Measurements from ENCODE around the gene PDZD2.

The PDZD2 gene

DNA sequence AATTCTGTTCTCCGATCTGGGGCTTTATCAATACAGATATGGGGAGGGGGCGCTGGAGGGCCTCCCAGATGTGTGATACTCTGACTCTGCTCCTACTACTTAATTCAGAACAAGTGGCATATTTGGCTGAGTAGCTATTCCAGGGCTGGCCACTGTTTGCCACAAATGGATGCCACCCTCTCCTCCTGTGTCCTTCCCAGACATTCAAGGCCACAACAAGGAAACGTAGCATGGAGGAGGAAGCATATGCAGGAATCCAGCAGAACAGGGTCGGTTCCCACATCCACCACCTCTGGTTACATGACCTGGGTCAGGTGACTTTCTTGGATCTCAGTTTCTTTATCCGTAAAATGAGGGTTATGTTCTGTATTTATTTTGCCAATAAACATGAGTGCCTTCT, 404.2 kb downstream of the PDZD2 start:
- Histone ChIP-seq H3K4me3 (no peak overlapping the region), H3K9ac (no peak overlapping the region), H3K36me3 (no peaks in the 10 kb centered on the region), H4K20me1 (no peaks in the 10 kb centered on the region), H3K27ac (no peak overlapping the region), H3K27me3 (no peaks in the 10 kb centered on the region), H3K4me2 (no peak overlapping the region), H3K9me3 (peaks cover 31% of the 10 kb centered on the region), H3K4me1 (no peaks in the 10 kb centered on the region)
- no peak for TF ChIP-seq Cebpa-rat (IDR thresholded peaks at IDR 0.05)

DNA sequence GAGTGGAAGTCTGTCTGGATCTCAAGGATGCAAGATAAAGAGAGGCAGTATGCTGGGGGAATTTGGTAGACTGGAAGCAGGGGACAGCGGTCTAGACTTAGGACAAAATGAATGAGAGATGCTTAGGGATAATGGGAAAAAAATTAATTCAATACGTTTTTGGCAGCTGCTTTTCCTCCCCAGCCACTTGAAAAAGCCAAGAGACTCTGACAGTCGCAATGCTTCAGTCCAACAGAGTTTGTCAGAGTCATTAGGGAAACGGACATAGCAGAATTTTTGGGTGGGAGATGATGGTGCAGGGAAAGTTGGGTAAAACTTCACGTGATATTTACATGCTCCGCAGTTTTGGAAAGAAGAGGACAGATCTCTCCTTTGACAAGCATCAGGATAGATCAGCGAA, 405.5 kb downstream of the PDZD2 start:
- TF ChIP-seq Cebpa-rat (IDR thresholded peaks at IDR 0.05), result no peak
- Histone ChIP-seq H3K27me3 (no peaks in the 10 kb centered on the region), H3K27ac (no peak overlapping the region), H3K36me3 (no peaks in the 10 kb centered on the region), H3K4me2 (no peak overlapping the region), H3K4me1 (no peaks in the 10 kb centered on the region), H3K9ac (no peak overlapping the region), H3K9me3 (peaks cover 18% of the 10 kb centered on the region), H3K4me3 (no peak overlapping the region), H4K20me1 (no peaks in the 10 kb centered on the region)

DNA sequence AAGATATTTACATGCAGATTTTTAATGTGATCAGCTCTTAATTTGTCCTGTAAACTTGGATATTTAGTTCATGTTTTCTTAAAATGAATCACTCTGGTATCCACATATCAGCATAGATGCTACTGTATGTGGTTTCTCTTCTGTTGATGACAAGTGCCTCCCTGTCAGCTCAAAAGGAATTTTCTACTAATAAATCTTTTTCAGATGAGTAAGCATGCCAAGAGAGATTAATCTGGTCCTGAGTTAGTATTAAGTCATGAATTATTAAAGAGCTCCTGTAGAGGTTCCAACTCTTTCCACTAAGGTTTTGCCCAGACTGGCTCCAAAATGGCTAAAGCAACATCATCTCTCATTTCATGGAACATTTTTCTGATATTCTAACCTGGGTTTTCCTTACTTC, 406.0 kb downstream of the PDZD2 start:
- no peaks in the 10 kb centered on the region for H3K4me1 ChIP-seq
- no peaks in the 10 kb centered on the region for H4K20me1 ChIP-seq
- no peaks in the 10 kb centered on the region for H3K36me3 ChIP-seq
- H3K4me2 ChIP-seq, result no peak overlapping the region
- no peaks in the 10 kb centered on the region for H3K27me3 ChIP-seq
- H3K9me3 ChIP-seq, result peaks cover 13% of the 10 kb centered on the region
- no peak overlapping the region for H3K4me3 ChIP-seq
- no peak overlapping the region for H3K27ac ChIP-seq
- H3K9ac ChIP-seq, result no peak overlapping the region
- no peak for TF ChIP-seq Cebpa-rat (IDR thresholded peaks at IDR 0.05)

DNA sequence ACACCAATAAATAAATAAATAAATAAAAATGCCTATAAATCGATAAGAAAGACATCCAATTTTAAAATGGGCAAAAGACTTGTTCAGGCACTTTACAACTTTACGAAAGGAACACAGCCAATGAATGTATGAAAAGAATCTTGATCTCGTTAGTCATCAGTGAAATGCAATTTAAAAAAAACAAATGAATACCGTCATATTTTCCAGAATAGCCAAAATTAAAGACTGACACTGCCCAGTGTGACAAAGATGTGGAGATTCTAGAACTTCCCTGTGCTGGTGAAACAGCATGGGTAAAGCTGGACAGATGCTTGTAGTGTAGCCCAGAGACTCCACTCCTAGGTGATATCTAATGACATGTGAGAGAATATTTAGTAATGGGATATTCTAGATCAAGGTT, 408.1 kb downstream of the PDZD2 start:
- Histone ChIP-seq H3K4me3 (no peak overlapping the region), H3K27ac (no peak overlapping the region), H3K9me3 (no peaks in the 10 kb centered on the region), H4K20me1 (no peaks in the 10 kb centered on the region), H3K4me1 (no peaks in the 10 kb centered on the region), H3K4me2 (no peak overlapping the region), H3K27me3 (no peaks in the 10 kb centered on the region), H3K36me3 (no peaks in the 10 kb centered on the region), H3K9ac (no peak overlapping the region)
- TF ChIP-seq Cebpa-rat (IDR thresholded peaks at IDR 0.05), result no peak

DNA sequence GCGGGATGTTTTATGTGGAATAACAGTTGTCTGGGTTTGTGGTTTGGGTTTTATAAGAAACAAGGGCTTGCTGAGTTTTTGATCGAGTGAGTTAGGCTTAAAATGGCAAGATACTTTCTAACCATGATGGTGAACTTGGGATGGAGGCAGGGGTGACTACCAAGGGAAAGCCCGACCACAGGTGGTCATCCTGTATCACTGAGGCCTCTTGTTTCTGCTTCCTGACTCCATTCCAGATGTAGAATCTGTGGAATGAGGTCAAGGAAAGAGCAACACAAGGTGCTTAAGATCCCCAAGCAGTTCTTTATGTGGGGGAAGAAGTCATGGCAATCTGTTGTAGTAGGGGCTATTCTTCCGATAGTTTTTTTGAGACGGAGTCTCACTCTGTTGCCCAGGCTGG, 412.9 kb downstream of the PDZD2 start:
- no peaks in the 10 kb centered on the region for H3K36me3 ChIP-seq
- H3K4me3 ChIP-seq, result no peak overlapping the region
- no peaks in the 10 kb centered on the region for H3K27me3 ChIP-seq

DNA sequence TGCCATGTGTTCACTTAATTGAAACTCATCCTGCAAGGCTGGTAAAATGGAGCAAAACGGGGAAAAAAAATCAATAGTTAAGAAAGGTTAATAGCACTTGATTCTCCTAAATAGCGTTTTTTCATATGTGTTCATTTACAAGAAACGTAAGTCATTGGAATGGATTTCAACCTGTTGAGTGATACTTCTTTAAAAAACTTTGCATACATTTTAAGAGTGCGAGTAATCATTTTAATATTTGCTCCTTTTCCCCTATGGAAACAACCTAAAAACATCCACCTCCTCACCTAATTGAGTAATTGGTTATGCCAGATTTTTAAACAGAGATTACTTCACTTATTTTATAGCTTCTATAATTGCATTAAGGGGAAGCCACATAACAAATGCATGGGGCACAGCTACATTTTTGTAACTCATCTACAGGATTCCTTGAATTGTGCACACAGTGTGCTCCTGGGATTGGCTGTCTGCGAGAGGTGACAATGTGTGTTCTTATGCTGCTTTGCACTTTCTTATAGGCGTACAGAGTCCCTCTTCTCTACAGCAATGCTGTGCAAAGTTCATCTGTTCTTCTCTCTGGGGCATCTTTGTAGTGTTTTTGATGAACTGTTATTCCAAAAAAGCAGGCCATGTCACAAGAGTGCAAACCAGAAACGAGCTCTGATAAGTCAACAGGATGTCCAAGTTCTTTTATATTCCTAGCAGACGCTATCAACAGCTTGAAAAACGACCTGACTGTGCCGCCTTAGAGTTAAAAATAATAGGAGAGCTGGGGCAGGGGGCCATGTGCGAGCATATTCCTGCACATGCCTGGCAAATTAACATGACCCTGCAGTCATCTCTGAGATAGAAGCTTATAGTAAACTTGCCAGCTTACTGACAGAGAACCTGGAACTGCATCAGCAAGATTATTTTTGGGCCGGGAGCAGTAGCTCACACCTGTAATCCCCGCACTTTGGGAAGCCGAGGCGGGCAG, 417.2 kb downstream of the PDZD2 start:
- TF ChIP-seq Cebpa-rat (IDR thresholded peaks at IDR 0.05), result no peak
- Histone ChIP-seq H3K27ac (no peak overlapping the region), H3K27me3 (no peaks in the 10 kb centered on the region), H3K36me3 (no peaks in the 10 kb centered on the region), H3K4me2 (no peak overlapping the region), H4K20me1 (no peaks in the 10 kb centered on the region), H3K4me1 (no peaks in the 10 kb centered on the region), H3K9me3 (peaks cover 4% of the 10 kb centered on the region; the same call in 1 of the 2 replicates), H3K4me3 (no peak overlapping the region), H3K9ac (no peak overlapping the region)

More for the DNA sequence above, 412.9 kb downstream of the PDZD2 start:
- no peaks in the 10 kb centered on the region for H4K20me1 ChIP-seq
- no peak overlapping the region for H3K9ac ChIP-seq
- no peaks in the 10 kb centered on the region for H3K4me1 ChIP-seq
- TF ChIP-seq Cebpa-rat (IDR thresholded peaks at IDR 0.05), result no peak
- no peak overlapping the region for H3K27ac ChIP-seq
- no peak overlapping the region for H3K4me2 ChIP-seq
- H3K9me3 ChIP-seq, result no peaks in the 10 kb centered on the region; the same call in 1 of the 2 replicates

DNA sequence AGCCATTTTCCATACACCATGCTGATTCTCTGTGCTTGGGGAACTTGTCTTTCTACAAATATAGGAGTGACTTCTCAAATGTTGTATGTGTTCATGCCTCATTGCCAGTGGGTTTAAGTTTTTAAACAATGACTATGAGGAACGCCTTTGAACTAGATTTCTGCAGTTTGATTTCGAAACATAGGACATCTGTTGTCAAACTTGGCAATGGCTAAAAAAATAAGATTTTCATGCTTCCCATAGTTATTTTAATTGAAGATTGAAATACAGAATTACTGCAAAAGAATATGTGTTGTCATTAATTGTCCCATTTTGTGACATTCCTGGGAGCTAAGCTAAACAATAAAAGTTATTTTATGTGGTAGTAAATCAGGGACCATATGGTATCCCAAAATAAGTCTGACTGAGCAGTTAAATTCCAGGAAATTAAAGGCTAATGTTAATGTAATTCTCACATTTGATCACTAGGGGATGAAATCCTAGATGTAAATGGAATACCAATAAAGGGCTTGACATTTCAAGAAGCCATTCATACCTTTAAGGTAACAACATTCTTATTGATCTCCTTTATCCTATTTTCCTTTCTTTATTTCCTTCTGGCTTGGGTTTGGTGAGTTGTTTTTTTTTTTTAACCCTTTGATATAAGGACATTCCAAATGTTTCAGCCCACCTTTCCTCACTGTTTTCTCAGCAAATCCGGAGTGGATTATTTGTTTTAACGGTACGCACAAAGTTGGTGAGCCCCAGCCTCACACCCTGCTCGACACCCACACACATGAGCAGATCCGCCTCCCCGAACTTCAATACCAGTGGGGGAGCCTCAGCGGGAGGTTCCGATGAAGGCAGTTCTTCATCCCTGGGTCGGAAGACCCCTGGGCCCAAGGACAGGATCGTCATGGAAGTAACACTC, 418.5 kb downstream of the PDZD2 start:
- Histone ChIP-seq H3K4me3 (no peak overlapping the region), H3K4me2 (no peak overlapping the region), H3K27ac (no peak overlapping the region), H4K20me1 (no peaks in the 10 kb centered on the region), H3K4me1 (no peaks in the 10 kb centered on the region), H3K27me3 (no peaks in the 10 kb centered on the region), H3K9me3 (peaks cover 4% of the 10 kb centered on the region; the same call in 1 of the 2 replicates), H3K36me3 (no peaks in the 10 kb centered on the region), H3K9ac (no peak overlapping the region)
- no peak for TF ChIP-seq Cebpa-rat (IDR thresholded peaks at IDR 0.05)

DNA sequence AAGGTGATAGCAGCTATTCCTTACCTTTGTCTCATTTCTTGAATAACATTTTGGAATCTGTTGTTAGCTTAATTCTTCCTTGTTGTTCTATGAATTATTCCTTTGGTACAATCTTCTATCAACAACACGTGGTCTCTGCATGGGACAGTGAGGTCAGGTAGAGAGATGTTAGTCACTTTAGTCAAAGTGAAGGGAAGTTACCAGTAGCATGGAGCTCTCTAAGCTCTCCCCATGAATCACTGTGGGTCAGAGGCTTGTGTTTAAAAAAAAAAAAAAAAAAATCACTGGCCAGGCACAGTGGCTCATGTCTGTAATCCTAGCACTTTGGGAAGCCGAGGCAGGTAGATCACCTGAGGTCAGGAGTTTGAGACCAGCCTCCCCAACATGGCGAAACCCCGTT, 419.2 kb downstream of the PDZD2 start:
- Histone ChIP-seq H3K36me3 (no peaks in the 10 kb centered on the region), H3K4me3 (no peak overlapping the region), H3K9me3 (peaks cover 4% of the 10 kb centered on the region; the same call in 1 of the 2 replicates), H4K20me1 (no peaks in the 10 kb centered on the region), H3K4me2 (no peak overlapping the region), H3K27me3 (no peaks in the 10 kb centered on the region), H3K9ac (no peak overlapping the region), H3K27ac (no peak overlapping the region), H3K4me1 (no peaks in the 10 kb centered on the region)
- TF ChIP-seq Cebpa-rat (IDR thresholded peaks at IDR 0.05), result no peak

DNA sequence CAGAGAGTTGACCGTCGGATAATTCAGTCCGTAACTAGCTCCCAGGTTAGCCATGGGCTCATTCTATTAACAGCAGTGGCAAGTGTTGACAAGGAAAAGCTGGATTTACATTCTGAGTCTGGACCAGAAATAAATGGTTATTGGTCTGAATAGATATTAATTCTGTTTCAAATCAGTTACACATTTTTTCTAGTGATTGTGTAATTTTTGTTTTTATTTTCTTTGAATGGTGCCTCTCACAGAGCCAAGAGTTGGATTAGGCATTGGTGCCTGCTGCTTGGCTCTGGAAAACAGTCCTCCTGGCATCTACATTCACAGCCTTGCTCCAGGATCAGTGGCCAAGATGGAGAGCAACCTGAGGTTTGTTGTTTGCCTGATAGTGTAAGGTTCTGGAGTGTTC, 420.1 kb downstream of the PDZD2 start:
- H3K4me2 ChIP-seq, result no peak overlapping the region
- H3K9me3 ChIP-seq, result peaks cover 4% of the 10 kb centered on the region; the same call in 1 of the 2 replicates
- TF ChIP-seq Cebpa-rat (IDR thresholded peaks at IDR 0.05), result no peak
- H3K4me1 ChIP-seq, result no peaks in the 10 kb centered on the region
- no peak overlapping the region for H3K27ac ChIP-seq
- no peaks in the 10 kb centered on the region for H3K36me3 ChIP-seq
- H4K20me1 ChIP-seq, result no peaks in the 10 kb centered on the region
- H3K27me3 ChIP-seq, result no peaks in the 10 kb centered on the region
- H3K9ac ChIP-seq, result no peak overlapping the region
- H3K4me3 ChIP-seq, result no peak overlapping the region
